ENCODE measurements around the gene WDR72. TPM values are rescaled to one million over a fixed set of nuclear protein-coding genes. Genes with fewer than 3 reads are reported as not detected.

WDR72 gene
- total RNA-seq, 1 donor from 2014 or later = 0.59 TPM

DNA sequence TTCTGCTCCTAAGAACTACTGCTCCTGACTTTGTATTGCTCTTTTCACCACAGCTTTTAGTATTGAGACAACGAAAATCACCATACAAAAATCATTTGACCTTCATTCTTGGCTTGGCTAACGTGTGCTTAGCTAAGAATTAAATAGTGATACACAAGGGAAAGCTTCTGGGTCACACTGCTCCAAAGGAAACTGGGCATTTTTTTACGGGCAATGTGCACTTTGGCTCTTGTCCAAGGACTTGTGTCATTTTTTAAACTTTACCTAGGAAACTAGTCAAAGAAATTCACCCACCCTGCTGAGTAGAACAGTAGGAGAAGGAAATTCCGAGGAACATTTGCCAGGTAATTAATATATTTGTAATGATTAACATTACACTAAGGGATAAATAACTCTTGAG, 19.8 kb downstream of the WDR72 start:
- TF ChIP-seq, protein P1, sequence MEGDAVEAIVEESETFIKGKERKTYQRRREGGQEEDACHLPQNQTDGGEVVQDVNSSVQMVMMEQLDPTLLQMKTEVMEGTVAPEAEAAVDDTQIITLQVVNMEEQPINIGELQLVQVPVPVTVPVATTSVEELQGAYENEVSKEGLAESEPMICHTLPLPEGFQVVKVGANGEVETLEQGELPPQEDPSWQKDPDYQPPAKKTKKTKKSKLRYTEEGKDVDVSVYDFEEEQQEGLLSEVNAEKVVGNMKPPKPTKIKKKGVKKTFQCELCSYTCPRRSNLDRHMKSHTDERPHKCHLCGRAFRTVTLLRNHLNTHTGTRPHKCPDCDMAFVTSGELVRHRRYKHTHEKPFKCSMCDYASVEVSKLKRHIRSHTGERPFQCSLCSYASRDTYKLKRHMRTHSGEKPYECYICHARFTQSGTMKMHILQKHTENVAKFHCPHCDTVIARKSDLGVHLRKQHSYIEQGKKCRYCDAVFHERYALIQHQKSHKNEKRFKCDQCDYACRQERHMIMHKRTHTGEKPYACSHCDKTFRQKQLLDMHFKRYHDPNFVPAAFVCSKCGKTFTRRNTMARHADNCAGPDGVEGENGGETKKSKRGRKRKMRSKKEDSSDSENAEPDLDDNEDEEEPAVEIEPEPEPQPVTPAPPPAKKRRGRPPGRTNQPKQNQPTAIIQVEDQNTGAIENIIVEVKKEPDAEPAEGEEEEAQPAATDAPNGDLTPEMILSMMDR (IDR thresholded peaks at IDR 0.05; ENCODE audit: unreplicated experiment) = no peak
- H3K9me3 Mint-ChIP-seq (ENCODE audit: unreplicated experiment) = no peaks in the 10 kb centered on the region
- H3K4me1 Mint-ChIP-seq (ENCODE audit: unreplicated experiment) = no peaks in the 10 kb centered on the region
- DNase-seq (ENCODE audit: low spot score) = no peak
- no peak overlapping the region for H3K4me3 Mint-ChIP-seq (ENCODE audit: unreplicated experiment)
- H3K27ac Mint-ChIP-seq (ENCODE audit: unreplicated experiment) = no peak overlapping the region
- peaks cover 1% of the 10 kb centered on the region for H3K27me3 Mint-ChIP-seq (ENCODE audit: unreplicated experiment)
- H3K36me3 Mint-ChIP-seq (ENCODE audit: low read depth, unreplicated experiment) = no peaks in the 10 kb centered on the region

DNA sequence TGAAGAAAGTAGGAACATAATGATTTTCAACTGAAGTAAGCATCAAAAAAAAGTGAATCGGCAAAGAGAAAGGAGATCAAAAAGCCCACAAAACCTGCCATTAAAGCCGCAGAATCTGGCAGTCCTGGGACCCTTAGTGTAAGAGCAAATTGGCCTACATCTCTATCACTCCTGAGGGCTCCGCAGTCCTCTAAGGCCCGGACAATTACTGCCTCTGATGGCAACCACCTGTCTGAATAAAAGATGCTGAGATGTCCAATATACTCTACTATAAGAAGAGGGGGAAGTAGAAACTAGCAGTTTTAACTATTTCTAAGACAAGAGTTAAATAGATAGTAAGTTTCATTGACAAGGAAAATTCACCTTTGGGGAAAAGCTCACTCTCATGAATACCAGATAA, 20.3 kb downstream of the WDR72 start:
- no peaks in the 10 kb centered on the region for H3K4me1 Mint-ChIP-seq (ENCODE audit: unreplicated experiment)
- no peak overlapping the region for H3K27ac Mint-ChIP-seq (ENCODE audit: unreplicated experiment)
- no peaks in the 10 kb centered on the region for H3K36me3 Mint-ChIP-seq (ENCODE audit: low read depth, unreplicated experiment)
- H3K4me3 Mint-ChIP-seq (ENCODE audit: unreplicated experiment) = no peak overlapping the region
- H3K27me3 Mint-ChIP-seq (ENCODE audit: unreplicated experiment) = peaks cover 1% of the 10 kb centered on the region
- no peaks in the 10 kb centered on the region for H3K9me3 Mint-ChIP-seq (ENCODE audit: unreplicated experiment)
- no peak for DNase-seq (ENCODE audit: low spot score)
- TF ChIP-seq, protein P1 (IDR thresholded peaks at IDR 0.05; ENCODE audit: unreplicated experiment) = no peak

DNA sequence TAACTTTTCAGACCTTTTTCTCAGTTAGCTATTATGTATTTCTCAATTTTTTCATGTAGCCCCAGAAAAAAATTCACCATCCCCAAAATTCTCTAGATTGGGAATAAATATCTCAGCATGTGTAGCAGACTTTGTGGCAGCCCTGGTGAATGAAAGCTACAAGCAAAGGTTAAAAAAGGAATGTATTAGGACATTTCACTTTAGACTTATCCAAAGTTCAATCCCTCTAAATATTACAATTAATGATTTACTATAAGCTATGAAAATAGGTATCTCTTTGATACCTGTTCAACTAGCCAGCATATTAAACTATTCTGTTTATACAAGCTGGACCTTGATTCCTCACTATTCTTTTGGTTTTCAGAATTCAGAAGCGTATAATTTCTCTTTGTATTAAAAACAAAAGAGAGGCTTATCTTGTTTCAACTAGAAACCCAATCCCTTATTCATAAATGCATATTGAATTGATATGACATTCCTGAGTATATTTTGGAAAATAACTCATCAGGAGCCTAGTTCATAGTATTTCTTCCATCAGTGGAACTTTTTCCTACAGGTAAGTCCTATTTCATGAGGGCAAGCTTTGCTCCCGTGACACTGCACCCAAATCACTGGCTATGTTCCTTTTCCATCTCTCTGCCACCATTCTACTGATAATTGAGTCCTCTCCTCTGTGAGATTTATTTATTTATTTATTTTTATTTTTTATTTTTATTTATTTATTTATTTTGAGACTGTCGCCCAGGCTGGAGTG, 38.0 kb downstream of the WDR72 start:
- H3K4me3 Mint-ChIP-seq (ENCODE audit: unreplicated experiment) = no peak overlapping the region
- H3K27me3 Mint-ChIP-seq (ENCODE audit: unreplicated experiment) = no peaks in the 10 kb centered on the region
- H3K27ac Mint-ChIP-seq (ENCODE audit: unreplicated experiment) = no peak overlapping the region
- H3K4me1 Mint-ChIP-seq (ENCODE audit: unreplicated experiment) = no peaks in the 10 kb centered on the region
- TF ChIP-seq, protein P1 (IDR thresholded peaks at IDR 0.05; ENCODE audit: unreplicated experiment) = no peak
- no peaks in the 10 kb centered on the region for H3K9me3 Mint-ChIP-seq (ENCODE audit: unreplicated experiment)
- DNase-seq (ENCODE audit: low spot score) = no peak
- H3K36me3 Mint-ChIP-seq (ENCODE audit: low read depth, unreplicated experiment) = no peaks in the 10 kb centered on the region

DNA sequence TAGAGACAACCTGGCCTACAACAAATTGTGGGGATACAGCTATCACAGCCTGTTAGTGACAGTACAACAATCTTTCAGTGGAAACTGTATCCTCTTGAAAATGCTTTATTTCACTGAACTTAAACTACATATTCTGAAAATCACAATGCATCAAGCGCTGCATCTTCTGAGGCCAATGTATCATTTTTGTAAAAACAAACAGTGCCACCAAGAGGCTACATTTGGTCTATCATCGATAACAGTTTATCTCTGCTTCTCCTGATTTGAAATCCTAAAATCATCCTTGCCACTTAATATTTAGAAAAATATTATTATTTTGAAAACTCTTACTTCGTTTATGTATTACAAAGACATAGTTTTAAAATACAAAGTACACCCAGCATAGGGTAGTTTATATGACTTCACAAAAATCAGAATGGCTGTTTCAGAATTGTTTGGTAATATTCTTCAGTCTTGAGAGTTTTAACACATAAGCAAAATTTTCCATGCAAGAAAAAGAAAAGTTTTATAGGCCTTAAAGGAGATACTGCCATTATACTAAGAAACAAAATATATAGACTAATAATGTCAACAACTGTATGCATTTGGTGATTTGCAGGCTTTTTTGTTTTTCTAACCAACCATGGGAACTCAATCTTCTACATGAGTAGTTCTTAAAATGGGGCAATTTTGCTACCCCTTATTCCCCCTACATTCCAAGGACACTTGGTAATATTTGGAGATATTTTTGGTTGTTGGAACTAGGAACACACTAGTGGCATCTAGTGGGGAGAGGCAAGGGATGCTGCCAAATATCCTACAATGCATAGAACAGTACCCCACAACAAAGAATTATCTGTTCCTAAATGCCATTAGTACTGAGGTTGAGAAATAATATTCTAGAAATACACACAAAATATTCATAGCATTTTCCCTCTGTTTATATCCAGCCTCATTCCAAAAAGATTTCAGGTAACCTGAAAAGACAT, 42.3 kb downstream of the WDR72 start:
- no peaks in the 10 kb centered on the region for H3K9me3 Mint-ChIP-seq (ENCODE audit: unreplicated experiment)
- no peaks in the 10 kb centered on the region for H3K36me3 Mint-ChIP-seq (ENCODE audit: low read depth, unreplicated experiment)
- no peak overlapping the region for H3K27ac Mint-ChIP-seq (ENCODE audit: unreplicated experiment)
- H3K4me1 Mint-ChIP-seq (ENCODE audit: unreplicated experiment) = no peaks in the 10 kb centered on the region
- DNase-seq (ENCODE audit: low spot score) = no peak
- no peaks in the 10 kb centered on the region for H3K27me3 Mint-ChIP-seq (ENCODE audit: unreplicated experiment)
- H3K4me3 Mint-ChIP-seq (ENCODE audit: unreplicated experiment) = no peak overlapping the region
- TF ChIP-seq, protein P1 (IDR thresholded peaks at IDR 0.05; ENCODE audit: unreplicated experiment) = peak; percentile 34

Data from endothelial cell (in vitro differentiated cells).